Activated T-helper 2 cell treated with anti-CD3 and anti-CD28 coated beads, Interferon-gamma antibody, Interleukin-2, Interleukin-4, amounts not matched to agents 10 μg/mL and 5 μg/mL and 100 μg/mL, durations not matched to agents 14 hours and 24 hours and 36 hours (primary cell): ENCODE results near the gene GNG13. TPM values are rescaled to one million over a fixed set of nuclear protein-coding genes. Genes with fewer than 3 reads are reported as not detected.
"Not testable (repeated sequence)": the region's sequence is repeated elsewhere in the genome, so short reads cannot be mapped to it uniquely, and the experiment has no call there.

Experiments used
- DNase-seq: peaks from one replicate; pipeline ENCODE4 v3.0.0; 2021; ENCODE audit warnings: low spot score
- H3K27ac Mint-ChIP-seq: one replicate; pipeline ENCODE4 v1.8.0; 2021; ENCODE audit warnings: mixed read lengths
- H3K27me3 Mint-ChIP-seq: one replicate; pipeline ENCODE4 v1.8.0; 2021; ENCODE audit warnings: low read depth, mixed read lengths
- H3K36me3 Mint-ChIP-seq: one replicate; pipeline ENCODE4 v1.8.0; 2021; ENCODE audit warnings: low read depth, mixed read lengths
- H3K4me1 Mint-ChIP-seq: one replicate; pipeline ENCODE4 v1.8.0; 2021; ENCODE audit warnings: low read depth, mixed read lengths
- H3K4me3 Mint-ChIP-seq: one replicate; pipeline ENCODE4 v1.8.0; 2021; ENCODE audit warnings: low read depth, mild to moderate bottlenecking, moderate library complexity, mixed read lengths
- H3K9me3 Mint-ChIP-seq: one replicate; pipeline ENCODE4 v1.8.0; 2021; ENCODE audit warnings: mixed read lengths
- intact Hi-C: fragments of 100-400 bp; cut with micrococcal nuclease; formaldehyde crosslinking; loops from one replicate; pipeline ENCODE4 v1.15.1; 2023
- total RNA-seq: library from RNA; stranded (reverse); gene quantifications from 2 replicates; pipeline ENCODE4 v1.2.3, GENCODE V29; 2022

The GNG13 gene
- total RNA-seq, 1 donor from 2014 or later: not detected

DNA sequence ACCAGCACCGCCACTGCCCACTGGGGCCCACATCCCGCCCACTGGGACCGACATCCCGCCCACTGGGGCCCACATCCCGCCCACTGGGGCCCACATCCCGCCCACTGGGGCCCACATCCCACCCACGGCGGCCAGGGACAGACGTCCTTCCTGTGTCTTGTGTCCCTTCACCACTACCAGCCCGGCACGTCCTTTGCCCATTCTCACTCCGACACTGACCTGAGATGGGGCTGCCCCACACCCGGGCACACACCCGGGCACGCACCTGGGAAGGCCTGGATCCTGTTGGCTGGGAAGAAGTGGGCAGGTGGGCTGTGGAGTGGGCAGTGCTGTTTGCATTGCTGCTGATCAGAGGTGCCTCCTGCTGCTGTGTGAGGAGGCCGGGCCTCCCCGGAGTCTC lies 28.4 kb upstream of the GNG13 start:
- Mint-ChIP-seq H3K27ac (no peak overlapping the region), H3K9me3 (peaks cover under 1% of the 10 kb centered on the region), H3K27me3 (no peaks in the 10 kb centered on the region), H3K4me1 (no peaks in the 10 kb centered on the region), H3K4me3 (no peak overlapping the region), H3K36me3 (no peaks in the 10 kb centered on the region)
- DNase-seq: no peak
- intact Hi-C loops: no loop called here

DNA sequence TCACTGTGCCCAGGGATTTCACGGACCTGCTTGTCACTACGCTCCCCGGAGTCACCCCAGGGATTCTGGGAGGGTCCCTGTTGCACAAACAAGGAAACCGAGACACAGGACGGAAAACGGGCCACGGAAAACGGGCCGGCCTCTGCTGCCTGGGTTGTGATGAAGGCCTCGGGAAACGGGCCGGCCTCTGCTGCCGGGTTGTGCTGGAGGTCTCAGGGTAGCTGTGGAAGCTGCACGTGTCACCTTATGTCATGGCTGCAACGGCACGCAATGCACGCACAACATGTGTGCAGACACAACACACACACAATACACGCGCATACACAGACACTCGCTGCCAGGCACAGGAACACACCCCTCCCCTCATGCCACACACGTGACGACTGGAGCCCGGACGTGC lies 27.0 kb upstream of the GNG13 start:
- no peaks in the 10 kb centered on the region for H3K36me3 Mint-ChIP-seq

DNA sequence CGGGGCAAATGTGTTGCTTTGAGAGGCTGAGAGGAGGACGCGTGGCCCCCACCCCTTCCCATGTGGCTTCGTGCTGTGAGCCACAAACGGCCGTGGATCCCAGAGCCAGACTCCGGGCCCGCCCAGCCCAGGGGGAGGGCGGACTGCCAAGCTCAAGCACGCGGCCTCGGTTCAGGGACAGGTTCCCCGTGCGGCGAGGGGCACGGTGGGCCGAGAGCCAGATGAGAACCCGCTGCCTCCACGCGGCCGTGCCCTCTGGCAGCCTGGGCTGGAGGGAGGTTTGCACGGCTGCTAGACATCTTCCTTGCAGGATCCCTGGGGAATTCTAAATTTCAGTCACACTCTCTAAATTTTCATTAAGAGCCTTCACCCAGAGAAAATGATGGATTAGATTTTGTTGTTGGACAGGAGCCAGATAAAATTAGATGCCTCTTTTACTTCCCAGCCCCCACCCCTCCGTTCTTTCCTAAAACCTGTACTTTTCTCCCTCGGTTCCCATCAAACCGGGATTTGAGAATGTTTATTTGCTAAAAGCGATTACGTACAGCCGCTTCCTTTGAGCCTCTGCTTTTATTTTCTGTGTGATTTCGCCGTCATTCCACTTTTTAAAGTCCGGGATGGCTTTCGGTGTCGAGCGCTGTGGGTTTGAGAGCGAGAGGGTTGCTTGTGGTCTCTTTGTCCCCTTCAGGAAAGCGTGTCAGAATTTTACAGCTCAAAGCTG lies 25.0 kb upstream of the GNG13 start:
- no peaks in the 10 kb centered on the region for H3K4me1 Mint-ChIP-seq
- H3K27ac Mint-ChIP-seq: no peak overlapping the region
- no peaks in the 10 kb centered on the region for H3K36me3 Mint-ChIP-seq
- no peak for DNase-seq
- no peak overlapping the region for H3K4me3 Mint-ChIP-seq
- no peaks in the 10 kb centered on the region for H3K27me3 Mint-ChIP-seq
- intact Hi-C loops: no loop called here
- no peaks in the 10 kb centered on the region for H3K9me3 Mint-ChIP-seq

More for the DNA sequence above, 27.0 kb upstream of the GNG13 start:
- Mint-ChIP-seq H3K4me3 (no peak overlapping the region), H3K27me3 (no peaks in the 10 kb centered on the region), H3K9me3 (no peaks in the 10 kb centered on the region), H3K27ac (no peak overlapping the region), H3K4me1 (no peaks in the 10 kb centered on the region)
- DNase-seq: no peak
- intact Hi-C loops: no loop called here

DNA sequence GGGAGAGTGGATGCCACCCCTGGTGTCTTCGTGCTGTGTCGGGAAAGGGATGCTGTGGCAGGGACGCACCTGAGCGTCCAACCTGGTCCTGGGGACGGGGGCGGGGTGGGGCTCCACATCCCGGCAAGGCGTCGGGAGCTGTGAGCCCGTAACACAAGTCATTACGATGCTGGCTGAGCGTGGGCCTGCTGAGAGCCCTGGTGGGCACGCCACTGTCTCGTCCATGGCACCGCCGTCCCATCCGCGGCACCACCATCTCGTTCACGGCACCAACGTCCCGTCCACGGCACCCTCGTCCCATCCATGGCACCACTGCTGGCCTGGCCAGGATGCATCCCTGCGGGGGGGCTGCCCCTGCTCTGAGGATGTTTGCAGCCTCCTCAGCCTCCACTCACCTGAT lies 24.1 kb upstream of the GNG13 start:
- no peak for DNase-seq
- H3K27me3 Mint-ChIP-seq: no peaks in the 10 kb centered on the region
- H3K4me3 Mint-ChIP-seq: no peak overlapping the region
- no peak overlapping the region for H3K27ac Mint-ChIP-seq
- H3K4me1 Mint-ChIP-seq: peaks cover 6% of the 10 kb centered on the region
- intact Hi-C loops: no loop called here
- H3K36me3 Mint-ChIP-seq: no peaks in the 10 kb centered on the region
- H3K9me3 Mint-ChIP-seq: no peaks in the 10 kb centered on the region

DNA sequence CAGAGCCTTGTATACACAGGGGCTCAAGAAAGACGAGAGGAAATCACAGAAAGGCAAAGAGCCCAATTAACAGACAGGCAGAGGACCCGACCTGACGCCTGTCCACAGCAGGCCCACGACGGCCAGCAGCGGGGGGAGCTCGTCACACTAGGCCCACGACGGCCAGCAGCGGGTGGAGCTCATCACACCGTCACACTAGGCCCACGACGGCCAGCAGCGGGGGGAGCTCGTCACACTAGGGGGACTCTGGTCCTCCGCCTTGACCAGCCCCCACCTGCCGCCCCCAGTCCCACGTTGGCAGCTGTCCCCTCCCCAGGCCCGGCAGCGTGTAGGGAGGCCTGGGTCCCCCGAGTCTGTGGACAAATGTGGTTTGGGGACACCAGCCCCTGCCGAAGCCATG lies 23.7 kb upstream of the GNG13 start:
- Mint-ChIP-seq H3K4me3 (no peak overlapping the region), H3K9me3 (no peaks in the 10 kb centered on the region), H3K27ac (no peak overlapping the region), H3K36me3 (no peaks in the 10 kb centered on the region), H3K4me1 (peaks cover 10% of the 10 kb centered on the region), H3K27me3 (no peaks in the 10 kb centered on the region)
- no peak for DNase-seq
- intact Hi-C loops: no loop called here

DNA sequence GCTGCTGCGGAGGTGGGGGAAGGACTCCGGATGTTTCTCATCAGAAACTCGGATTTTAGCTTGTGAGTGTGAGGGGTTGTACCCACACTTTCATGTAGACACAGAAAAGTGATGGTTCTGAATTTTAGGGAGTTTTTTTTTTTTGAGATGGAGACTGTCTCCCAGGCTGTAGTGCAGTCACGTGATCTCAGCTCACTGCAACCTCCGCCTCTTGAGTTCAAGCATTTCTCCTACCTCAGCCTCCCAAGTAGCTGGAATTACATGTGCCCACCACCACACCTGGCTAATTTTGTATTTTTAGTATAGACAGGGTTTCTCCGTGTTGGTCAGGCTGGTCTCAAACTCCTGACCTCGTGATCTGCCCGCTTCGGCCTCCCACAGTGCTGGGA lies 22.4 kb upstream of the GNG13 start:
- intact Hi-C loops: no loop called here
- no peaks in the 10 kb centered on the region for H3K9me3 Mint-ChIP-seq
- no peak for DNase-seq

DNA sequence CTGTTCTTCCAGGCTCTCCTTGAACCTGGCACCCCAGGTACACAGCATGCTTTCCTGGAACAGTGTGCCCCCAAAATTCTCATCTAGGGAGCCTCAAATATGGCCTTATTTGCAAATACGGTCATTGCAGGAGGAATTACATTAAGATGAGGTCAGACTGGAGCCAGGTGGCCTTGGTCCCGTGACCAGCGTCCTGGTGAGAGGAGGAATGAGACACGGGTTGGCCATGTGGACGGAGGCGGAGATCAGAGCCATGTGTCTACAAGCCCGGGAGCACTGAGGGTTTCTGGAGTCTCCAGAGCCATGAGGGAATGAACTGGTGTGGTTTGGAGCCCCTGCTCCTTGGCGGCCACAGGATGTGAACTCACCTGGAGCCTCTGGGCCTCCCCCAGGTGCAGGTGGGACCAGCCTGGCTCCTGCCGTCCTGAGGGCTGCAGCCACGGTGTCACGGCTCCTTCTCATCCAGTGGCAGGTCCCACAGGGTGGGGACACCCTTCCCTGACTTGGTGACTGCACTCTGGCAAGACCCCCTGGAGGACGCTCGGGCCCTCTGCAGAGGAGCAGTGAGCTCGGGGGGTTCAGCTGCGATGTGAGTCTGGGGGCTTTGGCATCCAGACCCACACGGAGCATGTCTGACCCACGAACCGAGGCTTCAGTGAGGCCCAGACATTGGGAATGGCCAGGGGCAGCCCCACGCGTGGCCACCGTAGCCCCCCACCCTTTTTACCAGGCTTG lies 21.8 kb upstream of the GNG13 start:
- Mint-ChIP-seq H3K9me3 (no peaks in the 10 kb centered on the region), H3K27me3 (no peaks in the 10 kb centered on the region), H3K27ac (no peak overlapping the region), H3K36me3 (no peaks in the 10 kb centered on the region), H3K4me3 (no peak overlapping the region), H3K4me1 (peaks cover 10% of the 10 kb centered on the region)
- intact Hi-C loops: no loop called here
- DNase-seq: no peak

More for the DNA sequence above, 22.4 kb upstream of the GNG13 start:
- H3K36me3 Mint-ChIP-seq: no peaks in the 10 kb centered on the region
- no peak overlapping the region for H3K4me3 Mint-ChIP-seq
- H3K27ac Mint-ChIP-seq: no peak overlapping the region
- H3K4me1 Mint-ChIP-seq: peaks cover 10% of the 10 kb centered on the region
- H3K27me3 Mint-ChIP-seq: no peaks in the 10 kb centered on the region

DNA sequence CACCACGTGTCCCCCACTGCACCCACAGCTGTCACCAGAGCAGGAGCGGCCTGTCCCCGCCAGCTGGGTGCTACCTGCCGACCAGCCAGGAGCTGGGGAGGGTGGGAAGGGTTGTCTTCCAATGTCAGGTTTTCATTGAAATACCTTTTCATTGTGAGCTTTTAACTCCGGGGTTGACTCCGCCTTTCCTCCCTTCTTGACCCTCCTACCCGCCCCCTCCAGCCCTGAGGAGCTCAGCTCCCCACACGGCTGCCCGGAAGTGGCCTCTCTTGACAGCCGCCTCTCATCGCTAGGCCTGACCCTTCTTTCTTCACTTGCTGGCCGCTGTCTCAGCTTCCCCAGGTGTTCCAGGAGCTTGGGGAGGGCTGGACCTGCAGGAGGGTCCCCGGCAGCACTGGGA lies 21.2 kb upstream of the GNG13 start:
- Mint-ChIP-seq H3K4me3 (no peak overlapping the region), H3K27me3 (no peaks in the 10 kb centered on the region), H3K4me1 (peaks cover 10% of the 10 kb centered on the region), H3K36me3 (no peaks in the 10 kb centered on the region), H3K9me3 (no peaks in the 10 kb centered on the region), H3K27ac (no peak overlapping the region)
- no peak for DNase-seq
- intact Hi-C loops: no loop called here

DNA sequence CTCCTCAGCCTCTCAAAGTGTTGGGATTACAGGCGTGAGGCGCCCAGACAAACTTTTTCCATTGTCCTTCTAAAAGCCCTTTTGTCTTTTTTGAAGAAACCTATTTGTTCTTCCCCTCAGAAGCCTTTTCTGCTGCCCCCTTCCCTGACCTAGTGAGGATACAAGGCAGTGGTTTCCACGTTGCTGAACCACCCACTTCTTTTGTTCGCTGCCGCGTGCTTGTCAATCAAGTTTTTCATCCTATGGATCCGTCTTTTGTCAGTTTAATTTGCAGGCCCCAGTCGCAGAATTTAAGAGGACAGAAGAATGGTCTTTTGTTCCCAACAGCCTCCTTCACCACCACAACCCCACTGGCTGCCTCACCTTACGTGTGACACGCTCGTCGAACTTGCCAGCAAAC lies 20.2 kb upstream of the GNG13 start:
- Mint-ChIP-seq H3K4me3 (no peak overlapping the region), H3K4me1 (peaks cover 10% of the 10 kb centered on the region), H3K9me3 (no peaks in the 10 kb centered on the region), H3K27me3 (no peaks in the 10 kb centered on the region), H3K36me3 (no peaks in the 10 kb centered on the region), H3K27ac (no peak overlapping the region)
- intact Hi-C loops: no loop called here
- DNase-seq: no peak

DNA sequence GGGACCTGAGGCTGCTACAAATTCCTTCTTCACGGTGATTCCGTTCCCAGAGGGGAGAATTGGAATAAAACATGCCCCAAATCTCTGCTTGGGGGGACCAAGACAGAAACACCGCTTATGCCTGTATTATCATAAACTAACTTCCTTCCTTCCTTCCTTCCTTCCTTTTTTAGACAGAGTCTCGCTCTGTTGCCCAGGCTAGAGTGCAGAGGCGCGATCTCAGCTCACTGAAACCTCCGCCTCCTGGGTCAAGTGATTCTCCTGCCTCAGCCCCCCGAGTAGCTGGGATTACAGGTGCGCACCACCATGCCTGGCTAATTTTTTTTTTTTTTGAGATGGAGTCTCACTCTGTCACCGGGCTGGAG lies 19.5 kb upstream of the GNG13 start:
- DNase-seq, H3K4me3 Mint-ChIP-seq, H3K9me3 Mint-ChIP-seq: not testable (repeated sequence)

DNA sequence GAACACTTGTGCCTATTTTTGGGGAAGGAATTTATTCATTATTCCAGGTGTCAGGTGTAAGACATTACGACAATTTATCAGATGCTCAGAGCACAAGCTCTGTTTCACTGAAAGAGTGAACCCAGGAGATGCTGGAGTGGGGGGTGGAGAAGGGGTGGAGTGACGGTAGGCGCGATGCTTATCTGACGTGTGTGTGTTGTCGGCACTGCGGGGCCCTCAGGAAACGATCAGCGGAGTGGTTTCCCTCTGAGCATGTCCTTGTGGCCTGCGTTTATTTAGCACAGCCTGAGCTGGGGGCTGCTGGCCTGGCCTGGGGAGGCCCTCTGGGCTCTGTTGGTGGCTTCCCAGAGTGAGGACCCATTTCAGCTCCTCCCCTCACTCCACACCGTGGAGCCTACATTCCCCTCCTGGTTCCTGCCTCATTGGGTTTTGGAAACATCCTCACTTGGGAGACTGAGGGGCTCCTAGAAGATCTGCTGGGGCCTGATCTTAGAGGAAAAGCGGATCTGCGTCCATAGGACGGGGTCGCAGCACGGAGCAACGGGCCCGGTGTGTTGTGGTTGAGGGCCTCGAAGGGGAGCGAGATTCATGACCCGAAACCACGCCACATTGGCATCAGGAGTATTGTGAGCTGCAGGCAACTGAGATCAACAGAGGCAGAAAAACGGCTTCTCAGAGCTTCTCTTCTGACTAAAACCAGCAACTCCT lies 19.0 kb upstream of the GNG13 start:
- Mint-ChIP-seq H3K27me3 (peaks cover 3% of the 10 kb centered on the region), H3K27ac (peak overlapping the region; percentile 59), H3K4me3 (no peak overlapping the region), H3K36me3 (no peaks in the 10 kb centered on the region), H3K9me3 (no peaks in the 10 kb centered on the region), H3K4me1 (peaks cover 10% of the 10 kb centered on the region)
- intact Hi-C loops: no loop called here
- DNase-seq: peak; percentile 58

More for the DNA sequence above, 19.5 kb upstream of the GNG13 start:
- H3K27me3 Mint-ChIP-seq, H3K36me3 Mint-ChIP-seq, intact Hi-C loops, H3K27ac Mint-ChIP-seq: not testable (repeated sequence)
- H3K4me1 Mint-ChIP-seq: peaks cover 10% of the 10 kb centered on the region

DNA sequence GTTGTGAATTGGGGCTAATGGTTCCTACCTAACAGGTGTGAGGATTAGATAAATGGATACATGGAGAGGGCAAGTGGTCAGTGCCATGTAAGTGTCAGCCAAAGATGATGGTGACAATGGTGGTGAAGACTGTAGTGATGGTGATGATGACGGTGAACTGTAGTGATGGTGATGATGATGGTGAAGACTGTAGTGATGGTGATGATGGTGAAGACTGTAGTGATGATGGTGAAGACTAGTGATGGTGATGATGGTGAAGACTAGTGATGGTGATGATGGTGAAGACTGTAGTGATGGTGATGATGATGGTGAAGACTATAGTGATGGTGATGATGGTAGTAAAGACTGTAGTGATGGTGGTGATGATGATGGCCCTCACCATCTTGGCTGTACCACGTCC lies 18.1 kb upstream of the GNG13 start:
- Mint-ChIP-seq H3K36me3 (no peaks in the 10 kb centered on the region), H3K4me3 (no peak overlapping the region), H3K27me3 (peaks cover 6% of the 10 kb centered on the region), H3K9me3 (no peaks in the 10 kb centered on the region), H3K27ac (no peak overlapping the region), H3K4me1 (peaks cover 10% of the 10 kb centered on the region)
- intact Hi-C loops: no loop called here
- DNase-seq: no peak

DNA sequence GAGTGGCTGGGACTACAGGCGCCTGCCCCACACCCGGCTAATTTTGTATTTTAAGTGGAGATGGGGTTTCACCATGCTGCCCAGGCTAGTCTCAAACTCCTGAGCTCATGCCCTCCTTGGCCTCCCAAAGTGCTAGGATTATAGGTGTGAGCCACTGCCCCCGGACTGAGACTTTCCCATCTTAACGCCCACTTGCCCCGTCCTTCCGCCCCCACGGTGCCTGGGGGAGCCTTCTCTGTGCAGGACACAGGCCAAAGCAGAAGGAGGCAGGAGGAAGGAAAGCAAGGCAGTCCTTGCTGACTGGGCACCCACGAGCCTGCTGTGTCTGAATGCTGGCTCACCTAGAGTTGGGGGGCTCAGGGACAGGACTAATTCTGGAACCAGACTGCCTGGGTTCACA lies 17.6 kb upstream of the GNG13 start:
- peaks cover 10% of the 10 kb centered on the region for H3K4me1 Mint-ChIP-seq
- intact Hi-C loops: no loop called here
- H3K4me3 Mint-ChIP-seq: no peak overlapping the region
- peaks cover 6% of the 10 kb centered on the region for H3K27me3 Mint-ChIP-seq
- no peak for DNase-seq
- no peak overlapping the region for H3K27ac Mint-ChIP-seq
- no peaks in the 10 kb centered on the region for H3K9me3 Mint-ChIP-seq
- H3K36me3 Mint-ChIP-seq: no peaks in the 10 kb centered on the region
